Measurements from ENCODE around the gene ZCCHC14. TPM values are rescaled to one million over a fixed set of nuclear protein-coding genes. Genes with fewer than 3 reads are reported as not detected.

ZCCHC14 gene
- total RNA-seq: 10 to 100 TPM; 14.7 to 18.0 (median 15.9) TPM

GRCh38 chr16:87492721-87493607, at the start of gene ZCCHC14:
TSS of gene ZCCHC14 (minus strand) at chr16:87493024. CDS start at chr16:87492238, 786 bp downstream.
- DNase-seq (peak; percentile 98), ATAC-seq (peak; percentile 93 to 95)
- Mint-ChIP-seq H3K4me1 (ENCODE audit: low read depth) (peaks cover 54% of the 10 kb centered on the region), H3K4me3 (peak within 1 kb of the TSS; percentile 88), H3K36me3 (ENCODE audit: insufficient read depth) (no peaks in the 10 kb centered on the region), H3K27me3 (ENCODE audit: low read depth) (no peaks in the 10 kb centered on the region), H3K9me3 (no peaks in the 10 kb centered on the region)

- ATAC-seq (no peak), DNase-seq (no peak)
- Mint-ChIP-seq H3K4me3 (no peak overlapping the region), H3K9me3 (peaks cover 4% of the 10 kb centered on the region), H3K4me1 (ENCODE audit: low read depth) (peaks cover 9% of the 10 kb centered on the region), H3K27me3 (ENCODE audit: low read depth) (peaks cover 39% of the 10 kb centered on the region), H3K36me3 (ENCODE audit: insufficient read depth) (no peaks in the 10 kb centered on the region)
Measured at GRCh38 chr16:87541872-87542234, 49.0 kb upstream of the ZCCHC14 start.

- Mint-ChIP-seq H3K4me3 (no peak overlapping the region), H3K4me1 (ENCODE audit: low read depth) (peaks cover 9% of the 10 kb centered on the region), H3K9me3 (peaks cover 2% of the 10 kb centered on the region), H3K27me3 (ENCODE audit: low read depth) (peaks cover 41% of the 10 kb centered on the region), H3K36me3 (ENCODE audit: insufficient read depth) (no peaks in the 10 kb centered on the region)
- DNase-seq (no peak), ATAC-seq (no peak)
Measured at GRCh38 chr16:87541147-87541871, 48.5 kb upstream of the ZCCHC14 start.

GRCh38 chr16:87540897-87541146, 48.0 kb upstream of the ZCCHC14 start:
- no peak overlapping the region for H3K4me3 Mint-ChIP-seq
- H3K9me3 Mint-ChIP-seq: no peaks in the 10 kb centered on the region
- H3K4me1 Mint-ChIP-seq (ENCODE audit: low read depth): peaks cover 9% of the 10 kb centered on the region
- peaks cover 41% of the 10 kb centered on the region for H3K27me3 Mint-ChIP-seq (ENCODE audit: low read depth)
- DNase-seq (no peak), ATAC-seq (no peak)
- no peaks in the 10 kb centered on the region for H3K36me3 Mint-ChIP-seq (ENCODE audit: insufficient read depth)

- no peak for DNase-seq
- H3K27me3 Mint-ChIP-seq (ENCODE audit: low read depth): peaks cover 41% of the 10 kb centered on the region
- H3K9me3 Mint-ChIP-seq: no peaks in the 10 kb centered on the region
- no peaks in the 10 kb centered on the region for H3K36me3 Mint-ChIP-seq (ENCODE audit: insufficient read depth)
- peaks cover 9% of the 10 kb centered on the region for H3K4me1 Mint-ChIP-seq (ENCODE audit: low read depth)
- no peak overlapping the region for H3K4me3 Mint-ChIP-seq
- ATAC-seq: no peak
Measured at GRCh38 chr16:87540072-87540896, 47.5 kb upstream of the ZCCHC14 start.

GRCh38 chr16:87539113-87539512, 46.3 kb upstream of the ZCCHC14 start:
- Mint-ChIP-seq H3K4me1 (ENCODE audit: low read depth) (peaks cover 7% of the 10 kb centered on the region), H3K4me3 (no peak overlapping the region), H3K36me3 (ENCODE audit: insufficient read depth) (no peaks in the 10 kb centered on the region), H3K27me3 (ENCODE audit: low read depth) (peaks cover 40% of the 10 kb centered on the region), H3K9me3 (no peaks in the 10 kb centered on the region)
- DNase-seq: no peak
- no peak for ATAC-seq

GRCh38 chr16:87538594-87538993, 45.8 kb upstream of the ZCCHC14 start:
- H3K4me3 Mint-ChIP-seq: no peak overlapping the region
- H3K27me3 Mint-ChIP-seq (ENCODE audit: low read depth): peaks cover 43% of the 10 kb centered on the region
- H3K4me1 Mint-ChIP-seq (ENCODE audit: low read depth): peaks cover 3% of the 10 kb centered on the region
- H3K36me3 Mint-ChIP-seq (ENCODE audit: insufficient read depth): no peaks in the 10 kb centered on the region
- H3K9me3 Mint-ChIP-seq: no peaks in the 10 kb centered on the region
- ATAC-seq: peak in 1 of 2 donors; percentile 35
- no peak for DNase-seq

GRCh38 chr16:87538160-87538559, 45.3 kb upstream of the ZCCHC14 start:
- Mint-ChIP-seq H3K36me3 (ENCODE audit: insufficient read depth) (no peaks in the 10 kb centered on the region), H3K4me1 (ENCODE audit: low read depth) (peaks cover 3% of the 10 kb centered on the region), H3K27me3 (ENCODE audit: low read depth) (peaks cover 43% of the 10 kb centered on the region), H3K4me3 (no peak overlapping the region), H3K9me3 (peaks cover 2% of the 10 kb centered on the region)
- no peak for DNase-seq
- peak in 1 of 2 donors; percentile 28 for ATAC-seq

- Mint-ChIP-seq H3K27me3 (ENCODE audit: low read depth) (peaks cover 46% of the 10 kb centered on the region), H3K36me3 (ENCODE audit: insufficient read depth) (no peaks in the 10 kb centered on the region), H3K4me1 (ENCODE audit: low read depth) (peaks cover 3% of the 10 kb centered on the region), H3K9me3 (peaks cover 10% of the 10 kb centered on the region), H3K4me3 (no peak overlapping the region)
- DNase-seq (no peak), ATAC-seq (no peak)
Measured at GRCh38 chr16:87536795-87537142, 43.9 kb upstream of the ZCCHC14 start.

- no peak for DNase-seq
- Mint-ChIP-seq H3K27me3 (ENCODE audit: low read depth) (peaks cover 40% of the 10 kb centered on the region), H3K4me3 (no peak overlapping the region), H3K9me3 (peaks cover 10% of the 10 kb centered on the region), H3K4me1 (ENCODE audit: low read depth) (peaks cover 3% of the 10 kb centered on the region), H3K36me3 (ENCODE audit: insufficient read depth) (no peaks in the 10 kb centered on the region)
- no peak for ATAC-seq
Measured at GRCh38 chr16:87535855-87536794, 43.3 kb upstream of the ZCCHC14 start.

- H3K36me3 Mint-ChIP-seq (ENCODE audit: insufficient read depth): no peaks in the 10 kb centered on the region
Measured at GRCh38 chr16:87535457-87535854, 42.6 kb upstream of the ZCCHC14 start.

GRCh38 chr16:87534751-87535150, 41.9 kb upstream of the ZCCHC14 start:
- H3K27me3 Mint-ChIP-seq (ENCODE audit: low read depth): peaks cover 31% of the 10 kb centered on the region
- ATAC-seq: no peak
- H3K4me1 Mint-ChIP-seq (ENCODE audit: low read depth): peaks cover 3% of the 10 kb centered on the region
- no peak for DNase-seq
- peaks cover 17% of the 10 kb centered on the region for H3K9me3 Mint-ChIP-seq
- H3K36me3 Mint-ChIP-seq (ENCODE audit: insufficient read depth): peaks cover 2% of the 10 kb centered on the region
- H3K4me3 Mint-ChIP-seq: no peak overlapping the region

More at GRCh38 chr16:87535457-87535854, 42.6 kb upstream of the ZCCHC14 start:
- Mint-ChIP-seq H3K9me3 (peaks cover 14% of the 10 kb centered on the region), H3K27me3 (ENCODE audit: low read depth) (peaks cover 36% of the 10 kb centered on the region), H3K4me1 (ENCODE audit: low read depth) (peaks cover 3% of the 10 kb centered on the region), H3K4me3 (no peak overlapping the region)
- ATAC-seq (no peak), DNase-seq (no peak)

GRCh38 chr16:87534030-87534653, 41.3 kb upstream of the ZCCHC14 start:
- Mint-ChIP-seq H3K9me3 (peaks cover 22% of the 10 kb centered on the region), H3K27me3 (ENCODE audit: low read depth) (peaks cover 25% of the 10 kb centered on the region), H3K4me3 (no peak overlapping the region), H3K36me3 (ENCODE audit: insufficient read depth) (peaks cover 5% of the 10 kb centered on the region), H3K4me1 (ENCODE audit: low read depth) (peaks cover 3% of the 10 kb centered on the region)
- ATAC-seq (no peak), DNase-seq (no peak)

Measured in activated T-cell treated with anti-CD3 and anti-CD28 coated beads, Interleukin-2, amount 50 U/mL, for 4 hours (primary cell).